ENCODE data around the gene IMPG2.

DNA sequence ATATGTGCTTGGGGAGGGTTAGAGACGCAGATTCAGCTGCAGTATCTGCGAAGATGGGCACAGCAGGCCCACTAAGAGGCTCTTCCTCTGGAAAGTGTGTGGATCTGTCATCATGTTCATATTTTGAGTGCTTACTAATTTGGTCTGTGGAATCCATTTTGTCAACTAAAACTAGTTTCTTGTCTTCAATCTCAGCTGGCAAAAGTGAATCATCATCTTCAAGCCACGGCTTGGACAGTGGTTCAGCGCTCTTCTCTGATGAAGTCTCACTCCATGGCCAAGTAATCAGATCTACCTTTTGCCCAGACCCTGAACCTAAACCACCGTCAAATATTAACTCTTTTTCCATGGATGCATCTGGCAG, 76.2 kb downstream of the IMPG2 start:
- TF ChIP-seq, protein P1, sequence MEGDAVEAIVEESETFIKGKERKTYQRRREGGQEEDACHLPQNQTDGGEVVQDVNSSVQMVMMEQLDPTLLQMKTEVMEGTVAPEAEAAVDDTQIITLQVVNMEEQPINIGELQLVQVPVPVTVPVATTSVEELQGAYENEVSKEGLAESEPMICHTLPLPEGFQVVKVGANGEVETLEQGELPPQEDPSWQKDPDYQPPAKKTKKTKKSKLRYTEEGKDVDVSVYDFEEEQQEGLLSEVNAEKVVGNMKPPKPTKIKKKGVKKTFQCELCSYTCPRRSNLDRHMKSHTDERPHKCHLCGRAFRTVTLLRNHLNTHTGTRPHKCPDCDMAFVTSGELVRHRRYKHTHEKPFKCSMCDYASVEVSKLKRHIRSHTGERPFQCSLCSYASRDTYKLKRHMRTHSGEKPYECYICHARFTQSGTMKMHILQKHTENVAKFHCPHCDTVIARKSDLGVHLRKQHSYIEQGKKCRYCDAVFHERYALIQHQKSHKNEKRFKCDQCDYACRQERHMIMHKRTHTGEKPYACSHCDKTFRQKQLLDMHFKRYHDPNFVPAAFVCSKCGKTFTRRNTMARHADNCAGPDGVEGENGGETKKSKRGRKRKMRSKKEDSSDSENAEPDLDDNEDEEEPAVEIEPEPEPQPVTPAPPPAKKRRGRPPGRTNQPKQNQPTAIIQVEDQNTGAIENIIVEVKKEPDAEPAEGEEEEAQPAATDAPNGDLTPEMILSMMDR (IDR thresholded peaks at IDR 0.05): no peak
- no peak for TF ChIP-seq POLR2AphosphoS5 (IDR thresholded peaks at IDR 0.05)

All from prostate gland (tissue), 2 donors.